ENCODE measurements around the gene NUDT7.

DNA sequence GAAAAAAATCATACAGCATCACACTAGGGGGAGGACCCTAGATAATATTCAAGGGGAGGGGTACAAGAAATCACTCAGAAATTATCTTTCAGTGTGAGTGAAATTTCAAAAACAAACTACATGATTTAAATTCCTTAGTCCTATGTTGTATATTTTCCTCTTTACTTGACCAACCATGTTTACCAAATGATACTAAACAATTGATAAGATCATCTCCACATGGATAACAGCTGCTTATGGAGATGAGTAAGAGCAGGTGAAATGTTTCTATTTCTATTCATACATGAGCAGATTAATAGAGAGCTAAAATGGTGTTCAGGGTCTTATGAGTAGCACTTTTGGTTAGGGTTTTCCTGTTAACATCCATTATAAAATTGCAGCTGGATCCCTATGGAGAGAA is 58.8 kb downstream of the NUDT7 start:
- TF ChIP-seq CTCF (IDR thresholded peaks at IDR 0.05 in 2 of 3, conservative IDR thresholded peaks at IDR 0.05 in 1 of 3; ENCODE audit: borderline replicate concordance in 1 of 3, insufficient read depth in 1 of 3, low read depth in 2 of 3, low read length in 2 of 3), result no peak
- no peak for TF ChIP-seq EGR1 (IDR thresholded peaks at IDR 0.05; ENCODE audit: low read depth)
- TF ChIP-seq YY1 (IDR thresholded peaks at IDR 0.05; ENCODE audit: extremely low read depth, insufficient replicate concordance, low read depth, low read length), result no peak
- no peak for TF ChIP-seq POLR2A (IDR thresholded peaks at IDR 0.05; ENCODE audit: borderline replicate concordance, extremely low read depth, insufficient read depth, insufficient read length)
- no peak for TF ChIP-seq TCF7L2 (IDR thresholded peaks at IDR 0.05; ENCODE audit: borderline replicate concordance, extremely low read depth, insufficient read depth, insufficient read length)
- TF ChIP-seq POLR2AphosphoS5 (IDR thresholded peaks at IDR 0.05; ENCODE audit: low read depth, low read length), result no peak
- TF ChIP-seq SP1 (IDR thresholded peaks at IDR 0.05; ENCODE audit: low read depth), result no peak
- TF ChIP-seq CEBPB (IDR thresholded peaks at IDR 0.05; ENCODE audit: low read depth), result no peak
